Ovary (tissue), 3 donors: Measurements from ENCODE around the gene GLG1.
"Not testable (repeated sequence)": the region's sequence is repeated elsewhere in the genome, so short reads cannot be mapped to it uniquely, and the experiment has no call there.

Source experiments
- CTCF ChIP-seq, 3 donors: fragments of 450-650 bp in 2 of 3; fragments of 200-600 bp in 1 of 3; IDR thresholded peaks; one replicate each; pipeline versions ENCODE4 v1.5.1 to v1.8.0; 2016 to 2022; ENCODE audit warnings: antibody characterized with exemption in 3 of 3, mild to moderate bottlenecking in 1 of 3
- EP300 ChIP-seq: sonication (generic); formaldehyde crosslinking; IDR thresholded peaks from one replicate; pipeline ENCODE4 v1.6.1; 2017; ENCODE audit warnings: antibody characterized with exemption
- POLR2A ChIP-seq: fragments of 450-650 bp; IDR thresholded peaks from one replicate; pipeline ENCODE4 v1.6.1; 2017; ENCODE audit warnings: antibody characterized with exemption, mild to moderate bottlenecking, moderate library complexity
- donor health status: DM: no; HTN: no; CAD: no.

- TF ChIP-seq CTCF (IDR thresholded peaks at IDR 0.05); EP300; POLR2A: not testable (repeated sequence)
These were observed 194.7 kb downstream of the GLG1 start for GRCh38 chr16:74412138-74412774.
